Subcutaneous adipose tissue (tissue), 4 donors: Measurements from ENCODE around the gene C17orf67. TPM values are rescaled to one million over a fixed set of nuclear protein-coding genes. Genes with fewer than 3 reads are reported as not detected.

Experiments used
- CTCF ChIP-seq: fragments of 450-650 bp; IDR thresholded peaks from one replicate; pipeline ENCODE4 v1.5.1; 2016; ENCODE audit warnings: low read depth, mild to moderate bottlenecking, control low read depth, antibody characterized with exemption, moderate library complexity
- total RNA-seq, 4 donors: library from RNA; depleted of rRNA; stranded (reverse); fragments of >200 nt; gene quantifications; one replicate each; pipeline ENCODE4 v1.1.0, GENCODE V29; 2016

The C17orf67 gene
- total RNA-seq, 4 donors from 2014 or later = 0.66 to 1.3 (median 1.2) TPM; not detected in 1

GRCh38 chr17:56796536-56796935, 37.2 kb downstream of the C17orf67 start:
- no peak for TF ChIP-seq CTCF

- no peak for TF ChIP-seq CTCF
Observed at GRCh38 chr17:56795221-56795865, 38.4 kb downstream of the C17orf67 start.

- no peak for TF ChIP-seq CTCF
Observed at GRCh38 chr17:56793957-56794356, 39.8 kb downstream of the C17orf67 start.

- TF ChIP-seq CTCF = no peak
Observed at GRCh38 chr17:56793531-56793930, 40.2 kb downstream of the C17orf67 start.

GRCh38 chr17:56792267-56792666, 41.5 kb downstream of the C17orf67 start:
- no peak for TF ChIP-seq CTCF

- TF ChIP-seq CTCF = no peak
Observed at GRCh38 chr17:56786989-56787482, 46.7 kb downstream of the C17orf67 start.

GRCh38 chr17:56785997-56786680, 47.6 kb downstream of the C17orf67 start:
- TF ChIP-seq CTCF = no peak
